ENCODE data around the gene RFC2. TPM values are rescaled to one million over a fixed set of nuclear protein-coding genes. Genes with fewer than 3 reads are reported as not detected.

RFC2 gene
- total and polyA plus RNA-seq, 10 of the 15 experiments (the other 5 are each of a cell fraction or from before 2014, with no cell fraction given) = 25.8 to 145 (median 90.9) TPM

DNA sequence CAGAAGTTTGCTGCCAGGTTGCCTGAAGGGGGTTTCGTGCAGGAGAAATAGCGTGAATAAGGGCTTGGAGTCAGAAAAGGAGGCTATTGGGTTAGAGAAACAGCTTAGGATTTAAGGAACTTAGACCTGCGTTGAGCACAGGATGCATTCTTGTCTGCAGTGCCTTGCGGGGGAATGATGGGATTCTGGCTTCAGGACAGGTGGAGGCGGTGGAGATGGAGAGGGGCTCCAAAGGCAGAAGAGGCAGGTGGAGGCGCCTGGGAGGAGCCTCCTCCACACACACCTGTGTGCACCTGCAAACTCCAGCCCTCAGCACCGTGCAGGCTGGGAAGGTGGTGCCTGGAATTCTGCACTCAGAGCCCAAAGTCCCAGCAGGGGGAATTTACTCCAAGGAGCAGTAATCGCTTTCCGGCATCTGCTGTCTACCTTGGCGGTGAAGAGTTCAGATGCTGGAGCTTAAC is 36.8 kb upstream of the RFC2 start:
- in situ Hi-C loops (cut with MboI) = no loop called here
- RAD21 ChIA-PET (ENCODE audit: unreplicated experiment) = interaction anchor here (0.6 to 12.0 kb wide), 10 partner anchors 12 to 116 kb away, joined by 3 to 169 read pairs (median 4); partner anchors contain the start of gene LAT2

More for the DNA sequence above, 36.8 kb upstream of the RFC2 start:
- ChIA-PET SMC1A (ENCODE audit: uncharacterized antibody, unreplicated experiment) (interaction anchor here (0.7 to 12.0 kb wide), 7 partner anchors 20 to 84 kb away, joined by 3 to 285 read pairs (median 4); no protein-coding TSS in a partner anchor), CTCF (interaction anchor here (0.8 to 9.2 kb wide), 8 partner anchors 12 to 109 kb away, joined by 3 to 93 read pairs (median 5); partner anchors contain the start of gene LAT2), POLR2A (interaction anchor here (1.2 to 8.7 kb wide), 2 partner anchors 22 to 83 kb away, joined by 4 to 171 read pairs; no protein-coding TSS in a partner anchor)
- Histone ChIP-seq H3K27me3 (replicated peaks in 1 of 2; ENCODE audit: control insufficient read depth in 2 of 2, insufficient read depth in 2 of 2, low read length in 1 of 2) (no peaks in the 10 kb centered on the region), H2AFZ (ENCODE audit: control insufficient read depth, low read depth, low read length) (no peak overlapping the region), H3K4me2 (ENCODE audit: control insufficient read depth, insufficient read depth) (peak overlapping the region; percentile 93), H3K36me3 (ENCODE audit: control insufficient read depth in 2 of 2, insufficient read depth in 2 of 2, low read length in 1 of 2) (no peaks in the 10 kb centered on the region; a peak in 1 of 4 replicates), H3K79me2 (ENCODE audit: control insufficient read depth, insufficient read depth, low read length) (peaks cover 87% of the 10 kb centered on the region), H3K4me3 (peak overlapping the region; percentile 97), H3K27ac (ENCODE audit: control insufficient read depth, insufficient read depth) (peak overlapping the region; percentile 11; the same call in 1 of the 2 replicates), H3K9ac (ENCODE audit: control insufficient read depth, insufficient read depth, low read length) (peak overlapping the region; percentile 79), H3K4me1 (ENCODE audit: control insufficient read depth, insufficient read depth, low read length) (peaks cover 38% of the 10 kb centered on the region), H3K9me3 (replicated peaks; ENCODE audit: control insufficient read depth, insufficient read depth, low read length) (no peaks in the 10 kb centered on the region; the same call in 2 of the 3 replicates), H4K20me1 (ENCODE audit: control insufficient read depth, insufficient read depth) (peaks cover 3% of the 10 kb centered on the region; the same call in 1 of the 2 replicates)
- TF ChIP-seq ZNF24 (IDR thresholded peaks at IDR 0.05) (no peak), NRF1 (conservative IDR thresholded peaks at IDR 0.05; ENCODE audit: low read depth, low read length) (no peak), RUNX3 (IDR thresholded peaks at IDR 0.05; ENCODE audit: low read length) (no peak), E2F4 (IDR thresholded peaks at IDR 0.05; ENCODE audit: low read depth, low read length) (no peak), NFYB (IDR thresholded peaks at IDR 0.05; ENCODE audit: insufficient read depth, low read depth, low read length) (no peak), YBX1 (IDR thresholded peaks at IDR 0.05) (no peak), RELA (IDR thresholded peaks at IDR 0.05; ENCODE audit: borderline replicate concordance, partially characterized antibody) (no peak), NFXL1 (IDR thresholded peaks at IDR 0.05; ENCODE audit: borderline replicate concordance) (no peak), SREBF2 (IDR thresholded peaks at IDR 0.05; ENCODE audit: low read length) (no peak), ZBTB11 (CRISPR knock-in tag; IDR thresholded peaks at IDR 0.05) (no peak), RAD51 (IDR thresholded peaks at IDR 0.05) (no peak), MEF2B (IDR thresholded peaks at IDR 0.05; ENCODE audit: partially characterized antibody, poor library complexity, severe bottlenecking) (no peak), DPF2 (IDR thresholded peaks at IDR 0.05) (no peak), ZNF622 (IDR thresholded peaks at IDR 0.05) (no peak), STAT3 (IDR thresholded peaks at IDR 0.05; ENCODE audit: low read depth, low read length) (no peak)
- TF ChIP-seq, protein P1, sequence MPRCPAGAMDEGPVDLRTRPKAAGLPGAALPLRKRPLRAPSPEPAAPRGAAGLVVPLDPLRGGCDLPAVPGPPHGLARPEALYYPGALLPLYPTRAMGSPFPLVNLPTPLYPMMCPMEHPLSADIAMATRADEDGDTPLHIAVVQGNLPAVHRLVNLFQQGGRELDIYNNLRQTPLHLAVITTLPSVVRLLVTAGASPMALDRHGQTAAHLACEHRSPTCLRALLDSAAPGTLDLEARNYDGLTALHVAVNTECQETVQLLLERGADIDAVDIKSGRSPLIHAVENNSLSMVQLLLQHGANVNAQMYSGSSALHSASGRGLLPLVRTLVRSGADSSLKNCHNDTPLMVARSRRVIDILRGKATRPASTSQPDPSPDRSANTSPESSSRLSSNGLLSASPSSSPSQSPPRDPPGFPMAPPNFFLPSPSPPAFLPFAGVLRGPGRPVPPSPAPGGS (IDR thresholded peaks at IDR 0.05; ENCODE audit: borderline replicate concordance, insufficient read depth, low read depth, low read length, poor library complexity, severe bottlenecking) = no peak
- 31% methylated on average over 10 of the region's 10 CpGs for WGBS (ENCODE audit: insufficient coverage, insufficient replicate concordance, low lambda C conversion rate, missing lambda C conversion rate)
- ATAC-seq (no peak), DNase-seq (ENCODE audit: low read depth, low spot score) (no peak), FAIRE-seq (no peak)
- intact Hi-C loops (cut with micrococcal nuclease; ENCODE audit: unreplicated experiment) = no loop called here
- TSS peak; percentile 37 for BruUV-seq (replicated peaks)
